Measurements from ENCODE around the gene DSCAML1.

DSCAML1 gene

DNA sequence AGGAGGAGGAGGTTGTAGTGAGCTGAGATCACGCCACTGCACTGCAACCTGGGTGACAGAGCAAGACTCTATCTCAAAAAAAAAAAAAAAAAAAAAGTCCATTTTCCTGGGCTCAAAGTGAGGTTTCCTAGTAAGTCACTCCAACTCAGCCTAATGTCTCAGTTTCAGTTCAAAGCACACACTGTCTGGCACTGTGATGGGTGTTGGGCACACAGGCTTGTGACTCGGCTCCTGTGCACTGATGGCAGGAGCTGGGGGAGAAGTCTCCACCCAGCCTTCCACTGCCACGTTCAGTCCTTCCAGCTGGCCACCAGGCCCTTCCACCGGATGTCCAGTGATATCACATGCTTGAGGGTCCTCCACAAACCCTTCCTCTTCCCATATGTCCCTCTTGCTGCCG lies 283.4 kb downstream of the DSCAML1 start:
- no peaks in the 10 kb centered on the region for H3K4me1 Mint-ChIP-seq
- no peak overlapping the region for H3K4me3 Mint-ChIP-seq
- DNase-seq (no peak), ATAC-seq (no peak)
- no peaks in the 10 kb centered on the region for H3K9me3 Mint-ChIP-seq
- H3K36me3 Mint-ChIP-seq (ENCODE audit: low read depth): no peaks in the 10 kb centered on the region
- H3K27ac Mint-ChIP-seq: no peak overlapping the region
- H3K27me3 Mint-ChIP-seq: no peaks in the 10 kb centered on the region

DNA sequence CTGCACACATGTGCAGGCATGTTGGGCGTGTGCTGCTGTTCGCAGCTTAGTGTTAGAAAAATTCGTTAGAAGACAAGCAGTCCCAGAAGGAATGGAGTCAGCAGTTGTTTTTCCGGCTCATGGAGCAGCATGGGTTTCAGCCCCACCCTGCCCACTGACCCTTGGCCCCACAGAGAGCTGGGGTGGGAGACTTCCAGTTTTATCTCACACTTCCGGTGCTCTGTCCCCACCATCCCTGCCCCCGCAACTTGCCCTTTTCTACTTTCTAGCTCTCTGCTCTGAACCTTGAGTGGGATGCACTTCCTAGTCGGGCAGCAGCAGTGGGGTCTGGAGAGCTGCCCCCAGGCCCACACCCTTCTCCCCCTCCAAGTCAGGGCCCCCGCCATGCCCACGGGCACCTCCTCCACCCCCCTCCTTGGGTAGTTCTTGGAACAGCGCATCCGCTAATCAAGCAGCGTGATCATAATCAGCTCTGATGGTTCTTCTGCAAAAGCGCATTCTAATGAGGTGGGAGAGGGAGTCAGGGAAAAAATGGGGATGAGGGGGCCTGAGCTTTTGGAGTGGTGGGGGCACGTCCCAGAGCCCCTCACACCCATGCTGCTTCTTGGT lies 285.0 kb downstream of the DSCAML1 start:
- H3K9me3 Mint-ChIP-seq: no peaks in the 10 kb centered on the region
- H3K4me1 Mint-ChIP-seq: no peaks in the 10 kb centered on the region
- no peak overlapping the region for H3K27ac Mint-ChIP-seq
- no peaks in the 10 kb centered on the region for H3K27me3 Mint-ChIP-seq
- no peak overlapping the region for H3K4me3 Mint-ChIP-seq
- no peaks in the 10 kb centered on the region for H3K36me3 Mint-ChIP-seq (ENCODE audit: low read depth)
- ATAC-seq (no peak), DNase-seq (no peak)

DNA sequence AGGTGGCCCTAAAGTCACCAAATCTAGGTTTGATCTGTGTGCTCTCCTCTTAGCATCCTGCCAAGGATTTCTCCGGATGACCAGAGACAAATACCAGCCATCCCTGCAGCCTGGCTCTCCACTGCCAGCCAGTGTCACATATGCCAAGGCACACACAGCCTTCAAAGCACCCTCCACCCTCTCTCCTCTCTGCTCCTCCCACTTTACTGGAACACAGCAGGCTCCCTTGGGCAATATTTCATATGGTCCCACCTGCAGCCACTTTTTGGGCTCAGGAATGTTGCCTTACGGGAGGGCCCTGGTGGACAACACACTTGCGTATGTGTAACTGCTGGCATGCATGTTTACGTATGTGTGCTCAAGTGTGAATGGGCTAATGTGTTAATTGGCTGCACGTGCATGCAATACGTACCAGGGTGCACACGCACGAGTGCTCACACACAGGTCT lies 285.5 kb downstream of the DSCAML1 start:
- no peaks in the 10 kb centered on the region for H3K27me3 Mint-ChIP-seq
- ATAC-seq: no peak

DNA sequence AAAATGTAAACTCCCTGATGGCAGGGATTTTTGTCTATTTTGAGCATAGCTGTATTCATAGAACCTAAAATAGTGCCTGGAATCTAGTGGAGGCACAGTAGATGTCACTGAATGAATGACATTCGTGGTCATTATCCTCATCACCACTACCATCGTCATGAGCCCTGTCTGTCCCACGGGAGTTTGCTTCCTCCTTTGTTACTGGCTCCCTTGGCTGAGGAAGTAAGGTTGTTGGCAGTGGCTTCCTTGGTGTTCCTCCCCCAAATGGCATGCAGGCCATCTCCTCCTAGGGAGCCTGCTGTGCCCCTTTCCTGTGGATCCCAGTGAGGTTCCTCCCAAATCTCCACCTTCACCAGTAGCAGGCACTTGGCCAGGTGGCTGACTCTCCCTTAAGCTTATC lies 286.4 kb downstream of the DSCAML1 start:
- Mint-ChIP-seq H3K4me3 (no peak overlapping the region), H3K27ac (no peak overlapping the region), H3K4me1 (no peaks in the 10 kb centered on the region), H3K9me3 (no peaks in the 10 kb centered on the region), H3K36me3 (ENCODE audit: low read depth) (no peaks in the 10 kb centered on the region), H3K27me3 (peaks cover 1% of the 10 kb centered on the region)
- no peak for DNase-seq
- no peak for ATAC-seq

More for the DNA sequence above, 285.5 kb downstream of the DSCAML1 start:
- H3K4me1 Mint-ChIP-seq: no peaks in the 10 kb centered on the region
- no peak for DNase-seq
- H3K4me3 Mint-ChIP-seq: no peak overlapping the region
- H3K9me3 Mint-ChIP-seq: no peaks in the 10 kb centered on the region
- H3K36me3 Mint-ChIP-seq (ENCODE audit: low read depth): no peaks in the 10 kb centered on the region
- no peak overlapping the region for H3K27ac Mint-ChIP-seq

DNA sequence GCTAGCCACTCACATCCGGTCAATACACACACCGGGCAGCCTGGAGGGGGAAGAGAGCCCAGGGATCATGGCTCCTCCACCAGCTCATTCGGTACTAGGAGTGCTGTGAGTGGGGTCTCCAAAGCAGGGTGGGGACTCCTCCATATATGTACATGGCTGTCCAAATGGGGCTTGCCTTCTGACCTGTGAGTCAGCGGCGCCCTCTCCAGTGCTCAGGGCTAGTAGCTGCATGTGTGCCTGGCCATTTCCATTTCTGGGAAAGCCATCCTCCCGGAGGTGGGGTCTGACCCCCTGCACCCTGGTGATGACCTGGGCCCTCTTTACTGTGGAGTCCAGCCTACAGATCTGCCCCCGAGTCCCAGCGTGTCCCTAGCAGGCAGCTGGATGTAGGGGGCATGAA lies 287.5 kb downstream of the DSCAML1 start:
- ATAC-seq (no peak), DNase-seq (no peak)
- Mint-ChIP-seq H3K27me3 (peaks cover 1% of the 10 kb centered on the region), H3K9me3 (no peaks in the 10 kb centered on the region), H3K36me3 (ENCODE audit: low read depth) (no peaks in the 10 kb centered on the region), H3K27ac (no peak overlapping the region), H3K4me3 (no peak overlapping the region), H3K4me1 (no peaks in the 10 kb centered on the region)

DNA sequence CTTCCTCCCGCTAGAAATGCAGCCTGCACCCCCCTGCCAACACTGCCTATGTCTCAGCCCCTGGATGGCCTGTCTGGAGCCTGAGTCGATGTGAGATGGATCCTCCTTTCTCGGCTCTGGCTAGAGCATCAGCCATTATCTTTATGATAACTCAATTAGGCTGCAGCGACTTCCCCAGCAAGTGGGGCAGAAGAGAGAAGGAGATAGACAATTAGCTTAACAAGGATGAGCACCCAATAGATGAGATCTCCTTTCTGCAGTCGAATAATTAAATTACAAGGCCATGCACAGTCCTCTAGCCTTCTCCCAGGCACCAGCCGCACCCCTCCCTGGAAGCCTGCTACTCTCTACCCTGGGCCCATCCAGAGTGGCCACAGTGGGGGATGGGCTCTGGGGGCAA lies 290.0 kb downstream of the DSCAML1 start:
- no peak overlapping the region for H3K4me3 Mint-ChIP-seq
- H3K9me3 Mint-ChIP-seq: no peaks in the 10 kb centered on the region
- DNase-seq (no peak), ATAC-seq (no peak)
- H3K4me1 Mint-ChIP-seq: no peaks in the 10 kb centered on the region
- peaks cover 1% of the 10 kb centered on the region for H3K27me3 Mint-ChIP-seq
- H3K27ac Mint-ChIP-seq: no peak overlapping the region
- no peaks in the 10 kb centered on the region for H3K36me3 Mint-ChIP-seq (ENCODE audit: low read depth)

DNA sequence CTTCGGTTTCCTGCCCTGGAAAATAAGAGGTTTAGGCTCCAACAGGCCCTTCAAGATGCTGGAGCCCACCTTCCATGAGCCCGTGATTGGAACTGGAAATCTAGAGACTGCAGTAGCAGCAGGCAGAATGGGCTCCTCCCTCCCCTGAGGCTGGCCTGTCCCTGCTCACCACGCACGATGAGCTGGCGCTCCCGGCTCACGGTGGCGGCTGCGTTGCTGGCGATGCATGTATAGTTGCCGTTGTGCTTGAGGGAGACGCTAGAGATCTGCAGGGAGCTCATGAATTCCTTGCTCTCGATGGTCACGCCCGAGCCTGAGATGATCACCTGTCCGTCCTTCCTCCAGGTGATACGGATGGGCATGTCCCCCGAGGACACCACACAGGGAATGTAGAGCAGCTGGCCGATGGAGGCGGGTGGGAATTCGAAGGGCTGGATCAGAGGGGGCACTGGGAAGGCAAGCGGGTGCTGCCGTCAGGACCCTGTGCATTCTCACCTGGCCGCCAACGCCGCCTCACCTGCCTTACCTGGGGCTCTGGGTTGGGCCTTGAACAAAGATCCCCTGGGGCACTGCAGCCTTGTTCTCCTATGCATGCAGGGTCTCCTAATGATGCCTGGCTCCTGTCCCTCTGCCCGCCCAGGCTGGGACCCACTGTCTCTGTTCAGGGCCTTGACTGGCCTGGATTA lies 291.6 kb downstream of the DSCAML1 start:
- Mint-ChIP-seq H3K9me3 (no peaks in the 10 kb centered on the region), H3K27ac (no peak overlapping the region), H3K4me3 (no peak overlapping the region), H3K27me3 (peaks cover 3% of the 10 kb centered on the region), H3K36me3 (ENCODE audit: low read depth) (no peaks in the 10 kb centered on the region), H3K4me1 (no peaks in the 10 kb centered on the region)
- ATAC-seq: no peak
- no peak for DNase-seq

DNA sequence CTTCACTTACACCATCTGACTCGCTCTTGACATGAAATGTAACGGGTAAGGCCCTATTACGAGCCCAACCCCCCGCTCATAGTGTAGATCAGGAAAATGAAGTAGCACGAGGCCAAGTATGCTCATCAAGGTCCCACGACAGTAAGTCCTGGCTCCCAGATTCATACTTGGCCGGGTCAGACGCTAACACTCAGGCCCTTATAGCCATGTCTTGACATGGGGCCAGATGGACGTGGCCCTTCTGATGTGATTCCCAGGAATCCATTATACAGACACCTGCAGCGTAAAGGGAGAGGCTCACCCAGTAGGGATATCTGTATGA lies 294.3 kb downstream of the DSCAML1 start:
- peaks cover 3% of the 10 kb centered on the region for H3K27me3 Mint-ChIP-seq
- no peak overlapping the region for H3K27ac Mint-ChIP-seq
- no peaks in the 10 kb centered on the region for H3K9me3 Mint-ChIP-seq
- no peak overlapping the region for H3K4me3 Mint-ChIP-seq
- ATAC-seq (no peak), DNase-seq (no peak)
- no peaks in the 10 kb centered on the region for H3K36me3 Mint-ChIP-seq (ENCODE audit: low read depth)
- no peaks in the 10 kb centered on the region for H3K4me1 Mint-ChIP-seq

DNA sequence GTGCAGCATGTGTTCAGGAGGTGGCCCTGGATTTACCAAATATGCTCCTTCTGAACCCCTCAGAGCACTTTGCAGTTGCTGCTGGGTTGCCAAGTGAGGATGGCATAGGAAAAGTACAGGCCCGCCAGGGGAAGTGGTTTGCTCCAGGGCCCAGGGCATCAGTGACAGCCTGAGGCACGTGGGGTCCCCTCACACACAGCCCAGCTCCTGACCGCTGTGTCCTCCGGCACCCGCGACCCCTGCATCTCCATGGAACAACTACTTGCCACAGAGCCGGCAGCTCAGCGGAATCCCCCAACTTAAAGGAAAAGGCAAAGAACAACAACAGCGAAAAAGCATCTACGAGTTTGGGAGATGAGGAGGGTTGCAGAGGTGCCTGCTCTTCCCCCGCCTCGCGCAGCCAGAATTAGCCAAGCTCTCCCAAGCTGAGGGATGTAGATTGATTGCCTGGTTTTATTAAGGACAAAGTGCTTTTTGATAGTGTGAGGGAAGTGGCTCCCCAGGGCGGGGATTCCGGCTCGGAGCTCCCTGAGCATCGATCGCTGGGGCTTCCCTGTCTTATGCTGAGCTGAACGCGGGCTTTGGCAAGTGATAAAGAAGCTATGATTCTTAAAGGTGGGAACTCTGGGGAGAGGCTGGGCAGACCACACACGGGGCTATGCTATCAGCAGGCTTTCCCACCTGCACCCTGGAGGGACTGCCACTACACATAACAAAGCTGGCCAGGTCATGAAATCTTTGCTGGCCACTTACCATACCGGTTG lies 294.8 kb downstream of the DSCAML1 start:
- DNase-seq (no peak), ATAC-seq (no peak)
- Mint-ChIP-seq H3K27me3 (peaks cover 3% of the 10 kb centered on the region), H3K9me3 (no peaks in the 10 kb centered on the region), H3K27ac (no peak overlapping the region), H3K4me1 (no peaks in the 10 kb centered on the region), H3K4me3 (no peak overlapping the region), H3K36me3 (ENCODE audit: low read depth) (no peaks in the 10 kb centered on the region)

DNA sequence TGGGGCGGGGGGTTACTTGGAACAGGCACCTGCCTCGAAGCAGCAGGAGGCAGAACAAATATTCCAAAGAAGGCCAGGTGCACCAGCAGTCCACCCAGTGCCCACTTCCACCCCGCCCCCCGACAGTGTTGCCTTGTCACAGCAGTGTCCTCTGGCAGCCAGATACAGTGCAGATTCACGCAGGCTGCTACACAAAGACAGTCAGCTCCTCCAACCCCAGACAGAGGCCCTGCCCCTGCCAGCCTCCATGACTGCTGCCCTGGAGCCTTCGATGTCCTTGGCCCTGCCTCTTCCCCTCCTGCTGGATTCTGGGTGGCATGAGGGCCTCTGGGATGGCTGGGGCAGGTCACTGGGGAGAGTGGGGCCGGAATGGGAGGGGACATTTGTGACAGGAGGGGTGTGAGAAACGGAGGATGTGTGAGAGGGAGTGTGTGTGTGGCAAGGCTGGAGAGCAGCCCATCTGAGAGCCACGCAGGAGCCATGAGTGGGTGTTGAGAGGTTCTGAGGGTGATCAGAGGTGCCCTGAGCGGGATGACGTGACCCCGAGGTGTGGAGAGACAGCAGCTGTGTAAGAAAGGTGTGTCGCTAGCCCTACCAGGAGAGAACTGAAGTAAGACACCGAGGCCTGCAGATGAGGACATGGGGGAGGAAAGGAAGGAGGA lies 295.6 kb downstream of the DSCAML1 start:
- DNase-seq (no peak), ATAC-seq (no peak)
- no peaks in the 10 kb centered on the region for H3K36me3 Mint-ChIP-seq (ENCODE audit: low read depth)
- H3K27ac Mint-ChIP-seq: no peak overlapping the region
- H3K4me1 Mint-ChIP-seq: no peaks in the 10 kb centered on the region
- peaks cover 8% of the 10 kb centered on the region for H3K27me3 Mint-ChIP-seq
- no peaks in the 10 kb centered on the region for H3K9me3 Mint-ChIP-seq
- H3K4me3 Mint-ChIP-seq: no peak overlapping the region

DNA sequence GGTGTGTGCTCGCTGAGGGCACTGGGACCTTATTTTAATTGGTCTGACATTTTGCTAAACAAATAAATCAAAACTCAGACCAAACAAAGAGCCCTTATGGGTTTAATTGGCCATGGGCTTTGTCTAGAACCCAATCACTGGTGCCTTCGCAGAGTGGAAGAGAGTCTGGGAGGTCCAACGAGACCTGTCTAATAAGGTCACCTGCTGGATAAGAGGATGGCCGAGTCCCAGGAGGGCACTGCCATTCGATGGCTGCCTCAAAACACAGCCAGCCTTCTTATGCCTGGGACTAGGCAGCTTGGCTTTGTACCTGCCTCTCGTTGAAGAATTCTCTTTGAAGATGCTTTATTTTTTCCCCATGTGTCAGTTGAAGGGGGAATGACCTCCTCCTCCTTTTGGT lies 298.2 kb downstream of the DSCAML1 start:
- Mint-ChIP-seq H3K27ac (no peak overlapping the region), H3K9me3 (no peaks in the 10 kb centered on the region), H3K4me1 (no peaks in the 10 kb centered on the region), H3K27me3 (peaks cover 9% of the 10 kb centered on the region), H3K36me3 (ENCODE audit: low read depth) (no peaks in the 10 kb centered on the region), H3K4me3 (no peak overlapping the region)
- ATAC-seq (no peak), DNase-seq (no peak)

DNA sequence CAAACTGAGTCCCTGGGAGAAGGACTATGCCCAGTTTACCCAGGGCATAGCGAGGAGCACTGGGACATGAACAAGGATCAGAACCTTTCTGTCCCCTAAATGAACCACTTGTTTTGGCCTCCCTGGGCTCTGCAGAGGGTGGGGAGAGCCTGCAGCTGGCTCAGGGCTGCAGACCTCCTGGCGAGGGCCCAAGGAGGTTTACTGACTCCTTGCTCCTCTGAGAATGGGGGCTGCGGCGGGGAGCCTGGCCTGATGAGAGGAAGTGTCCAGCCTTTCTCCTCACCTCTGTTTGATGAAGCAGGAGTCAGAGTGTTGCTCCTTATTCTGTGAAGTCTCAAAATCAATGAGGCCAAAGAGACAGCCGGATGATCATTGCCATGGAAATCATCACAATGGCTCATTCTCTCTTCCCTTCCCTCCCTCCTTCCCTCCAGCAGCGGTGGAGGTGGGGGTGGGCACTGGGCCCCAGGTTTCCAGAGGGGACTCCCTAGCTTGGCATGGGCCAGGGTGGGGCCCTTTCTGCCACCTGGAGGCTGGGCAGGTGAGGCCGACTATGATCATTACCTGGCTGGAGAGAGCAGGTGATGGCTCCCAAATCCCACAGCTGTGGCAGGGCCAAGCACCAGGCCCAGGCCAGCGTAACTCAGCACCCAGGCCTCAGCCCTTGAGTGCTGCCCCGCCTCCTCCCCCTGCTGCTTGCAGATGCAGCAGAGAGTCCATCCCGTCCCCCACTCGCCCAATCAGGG lies 299.6 kb downstream of the DSCAML1 start:
- ATAC-seq: no peak
- no peaks in the 10 kb centered on the region for H3K4me1 Mint-ChIP-seq
- no peaks in the 10 kb centered on the region for H3K9me3 Mint-ChIP-seq
- H3K36me3 Mint-ChIP-seq (ENCODE audit: low read depth): no peaks in the 10 kb centered on the region
- H3K27ac Mint-ChIP-seq: no peak overlapping the region
- DNase-seq: no peak
- H3K4me3 Mint-ChIP-seq: no peak overlapping the region
- peaks cover 14% of the 10 kb centered on the region for H3K27me3 Mint-ChIP-seq

DNA sequence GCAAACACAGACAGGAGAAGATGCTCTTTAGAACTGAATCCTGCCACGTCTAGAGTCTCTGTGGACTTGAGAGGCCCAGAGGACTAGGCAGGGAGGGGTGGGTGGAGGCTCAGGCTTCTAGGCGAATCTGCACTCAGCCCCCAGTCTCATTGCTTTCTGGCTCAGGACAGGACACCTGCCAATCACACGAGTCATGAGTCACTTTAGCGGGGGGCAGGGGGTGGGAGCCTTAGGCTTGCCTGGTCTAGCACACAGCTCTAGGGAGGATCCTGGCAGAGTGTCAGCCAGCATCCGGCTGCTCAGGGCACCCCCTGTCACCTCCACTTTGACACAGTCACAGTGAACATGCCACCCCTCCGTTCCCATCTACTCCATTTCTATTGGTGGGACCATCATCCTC lies 301.7 kb downstream of the DSCAML1 start:
- DNase-seq (no peak), ATAC-seq (no peak)
- H3K27me3 Mint-ChIP-seq: peaks cover 22% of the 10 kb centered on the region
- H3K27ac Mint-ChIP-seq: no peak overlapping the region
- no peaks in the 10 kb centered on the region for H3K36me3 Mint-ChIP-seq (ENCODE audit: low read depth)
- H3K9me3 Mint-ChIP-seq: no peaks in the 10 kb centered on the region
- H3K4me1 Mint-ChIP-seq: no peaks in the 10 kb centered on the region
- H3K4me3 Mint-ChIP-seq: no peak overlapping the region

DNA sequence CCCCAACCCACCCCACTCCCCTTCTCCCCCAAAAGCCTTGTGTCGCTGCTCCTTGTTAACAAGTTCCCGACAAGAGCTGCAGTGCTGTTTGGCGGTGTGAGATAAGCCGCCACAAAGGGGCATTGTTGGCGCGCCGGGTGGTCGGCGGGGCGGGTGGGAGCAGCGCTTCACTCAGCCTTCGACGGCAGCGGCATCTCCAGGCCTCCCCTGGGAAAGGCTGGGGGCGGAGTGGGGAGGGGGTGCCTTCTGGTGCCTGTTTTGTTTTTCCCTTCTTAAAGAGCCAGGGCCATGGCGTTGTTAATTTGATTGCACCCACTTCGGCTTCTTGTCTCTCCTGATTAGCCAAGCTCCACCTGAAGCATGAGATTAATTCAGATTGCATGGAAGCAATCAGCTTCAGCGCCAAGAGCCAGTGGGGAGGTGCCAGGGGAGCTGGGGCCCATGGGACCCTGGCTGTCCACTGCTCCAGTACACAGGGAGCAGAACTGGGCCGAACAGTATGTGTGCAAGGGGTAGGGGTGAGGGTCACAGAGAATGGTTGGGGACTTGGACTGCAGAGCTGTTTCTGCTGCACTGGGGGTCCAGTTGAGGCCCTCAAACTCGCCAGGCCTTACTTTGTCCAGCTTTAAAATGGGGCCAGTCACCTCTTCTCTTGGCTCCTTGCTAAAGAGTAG lies 304.3 kb downstream of the DSCAML1 start:
- H3K27me3 Mint-ChIP-seq: peaks cover 25% of the 10 kb centered on the region
- H3K27ac Mint-ChIP-seq: no peak overlapping the region
- no peaks in the 10 kb centered on the region for H3K36me3 Mint-ChIP-seq (ENCODE audit: low read depth)
- H3K4me3 Mint-ChIP-seq: no peak overlapping the region
- H3K9me3 Mint-ChIP-seq: no peaks in the 10 kb centered on the region
- DNase-seq: no peak
- ATAC-seq: no peak
- H3K4me1 Mint-ChIP-seq: no peaks in the 10 kb centered on the region
